ENCODE data around the gene DNMT1. TPM values are rescaled to one million over a fixed set of nuclear protein-coding genes. Genes with fewer than 3 reads are reported as not detected.

DNMT1 gene
- polyA plus RNA-seq, 1 experiment = 60.7 TPM

GRCh38 chr19:10111405-10111811 lies 83.3 kb downstream of the DNMT1 start, which contains the start of gene P2RY11:
P2RY11 (plus strand) TSS chr19:10111693; CDS start chr19:10111722, 29 bp downstream.
- no peak for TF ChIP-seq CTCF (IDR thresholded peaks at IDR 0.05; ENCODE audit: low read depth, low read length)
- no peak within 1 kb of the TSS for H3K4me3 ChIP-seq (ENCODE audit: low read depth, low read length)
- DNase-seq (ENCODE audit: low read depth, low spot score) = no peak
- peaks cover 5% of the 10 kb centered on the region; the same call in 1 of the 2 replicates for H3K9me3 ChIP-seq (ENCODE audit: control insufficient read depth, insufficient read depth, low read length)
- CTCF ChIA-PET = no interaction called here
- H3K27me3 ChIP-seq (ENCODE audit: control insufficient read depth, insufficient read depth, low read length) = no peaks in the 10 kb centered on the region
- no peak within 1 kb of the TSS for H3K27ac ChIP-seq (ENCODE audit: low read depth, low read length)
- POLR2A ChIA-PET = no interaction called here

- CTCF ChIA-PET = no interaction called here
Measured at GRCh38 chr19:10110972-10111317, 83.8 kb downstream of the DNMT1 start.

GRCh38 chr19:10110076-10110971 lies 84.4 kb downstream of the DNMT1 start:
- no peak for TF ChIP-seq CTCF (IDR thresholded peaks at IDR 0.05; ENCODE audit: low read depth, low read length)
- ChIA-PET POLR2A (interaction anchor here (0.6 kb wide), 1 partner anchor 10 kb away, joined by 5 read pairs; no protein-coding TSS in a partner anchor), CTCF (interaction anchor here (1.0 kb wide), 1 partner anchor 180 kb away, joined by 3 read pairs; no protein-coding TSS in a partner anchor)
- no peak for DNase-seq (ENCODE audit: low read depth, low spot score)
- Histone ChIP-seq H3K9me3 (ENCODE audit: control insufficient read depth, insufficient read depth, low read length) (peaks cover 5% of the 10 kb centered on the region; the same call in 1 of the 2 replicates), H3K27ac (ENCODE audit: low read depth, low read length) (no peak overlapping the region), H3K27me3 (ENCODE audit: control insufficient read depth, insufficient read depth, low read length) (no peaks in the 10 kb centered on the region), H3K4me3 (ENCODE audit: low read depth, low read length) (no peak overlapping the region)

More at GRCh38 chr19:10110972-10111317, 83.8 kb downstream of the DNMT1 start:
- Histone ChIP-seq H3K9me3 (ENCODE audit: control insufficient read depth, insufficient read depth, low read length) (peaks cover 5% of the 10 kb centered on the region; the same call in 1 of the 2 replicates), H3K4me3 (ENCODE audit: low read depth, low read length) (no peak overlapping the region), H3K27me3 (ENCODE audit: control insufficient read depth, insufficient read depth, low read length) (no peaks in the 10 kb centered on the region), H3K27ac (ENCODE audit: low read depth, low read length) (no peak overlapping the region)
- TF ChIP-seq CTCF (IDR thresholded peaks at IDR 0.05; ENCODE audit: low read depth, low read length) = no peak
- POLR2A ChIA-PET = interaction anchor here (0.6 kb wide), 1 partner anchor 9 kb away, joined by 5 read pairs; no protein-coding TSS in a partner anchor
- DNase-seq (ENCODE audit: low read depth, low spot score) = no peak

- Histone ChIP-seq H3K27ac (ENCODE audit: low read depth, low read length) (no peak overlapping the region), H3K9me3 (ENCODE audit: control insufficient read depth, insufficient read depth, low read length) (peaks cover 1% of the 10 kb centered on the region; the same call in 1 of the 2 replicates), H3K27me3 (ENCODE audit: control insufficient read depth, insufficient read depth, low read length) (no peaks in the 10 kb centered on the region), H3K4me3 (ENCODE audit: low read depth, low read length) (no peak overlapping the region)
- ChIA-PET POLR2A (no interaction called here), CTCF (interaction anchor here (1.0 kb wide), 1 partner anchor 179 kb away, joined by 3 read pairs; no protein-coding TSS in a partner anchor)
- no peak for DNase-seq (ENCODE audit: low read depth, low spot score)
- TF ChIP-seq CTCF (IDR thresholded peaks at IDR 0.05; ENCODE audit: low read depth, low read length) = no peak
Measured at GRCh38 chr19:10109528-10109927, 85.2 kb downstream of the DNMT1 start.
